Measurements from ENCODE around the gene ODAD3.
"Not testable (repeated sequence)": the region's sequence is repeated elsewhere in the genome, so short reads cannot be mapped to it uniquely, and the experiment has no call there.

Gene ODAD3

GRCh38 chr19:11434703-11435056, 241 bp downstream of the ODAD3 start:
- no peak for DNase-seq

- DNase-seq, result not testable (repeated sequence)
These were observed 1.4 kb downstream of the ODAD3 start for GRCh38 chr19:11433526-11433925.

GRCh38 chr19:11426656-11427055, 8.3 kb downstream of the ODAD3 start:
- no peak for DNase-seq

- no peak for DNase-seq
These were observed 9.0 kb downstream of the ODAD3 start for GRCh38 chr19:11425719-11426457.

- DNase-seq, result no peak
These were observed 11.1 kb downstream of the ODAD3 start for GRCh38 chr19:11423791-11424181.

GRCh38 chr19:11423164-11423790, 11.6 kb downstream of the ODAD3 start:
- DNase-seq, result no peak

GRCh38 chr19:11422163-11423065, 12.5 kb downstream of the ODAD3 start:
- no peak for DNase-seq

GRCh38 chr19:11421371-11422098, 13.4 kb downstream of the ODAD3 start:
- DNase-seq, result no peak

- no peak for DNase-seq
These were observed 14.2 kb downstream of the ODAD3 start for GRCh38 chr19:11420429-11421370.

GRCh38 chr19:11418549-11419506, 16.1 kb downstream of the ODAD3 start, which contains the start of gene RGL3:
RGL3 (minus strand) TSS chr19:11419314; CDS start chr19:11419278, 36 bp downstream.
- no peak for DNase-seq

GRCh38 chr19:11418094-11418548, 16.8 kb downstream of the ODAD3 start:
- no peak for DNase-seq

GRCh38 chr19:11416346-11417052, 18.4 kb downstream of the ODAD3 start:
- DNase-seq, result no peak

GRCh38 chr19:11414544-11414943, 20.4 kb downstream of the ODAD3 start:
- DNase-seq, result peak; percentile 75

- DNase-seq, result no peak
These were observed 24.2 kb downstream of the ODAD3 start for GRCh38 chr19:11410682-11411081.

- DNase-seq, result no peak
These were observed 26.3 kb downstream of the ODAD3 start for GRCh38 chr19:11408591-11408990.

- DNase-seq, result not testable (repeated sequence)
These were observed 28.2 kb downstream of the ODAD3 start for GRCh38 chr19:11406703-11407236.

GRCh38 chr19:11405846-11406643, 28.9 kb downstream of the ODAD3 start:
- DNase-seq, result no peak

- DNase-seq, result no peak
These were observed 30.2 kb downstream of the ODAD3 start for GRCh38 chr19:11404588-11405222.
